Measurements from ENCODE around the gene KCNK4. TPM values are rescaled to one million over a fixed set of nuclear protein-coding genes. Genes with fewer than 3 reads are reported as not detected.

KCNK4 gene
- total and polyA plus RNA-seq, 12 donors, result not detected

GRCh38 chr11:64281957-64282770 is 8.9 kb upstream of the KCNK4 start:
- no peaks in the 10 kb centered on the region for H3K9me3 ChIP-seq
- WGBS, 2 donors, result 96 to 97% methylated on average over 22 of the region's 22 CpGs
- no peak for ATAC-seq
- no peak for DNase-seq
- TF ChIP-seq CTCF (IDR thresholded peaks at IDR 0.05), result no peak
- H3K36me3 ChIP-seq, result peaks cover 0 to 56% (median 0%) of the 10 kb centered on the region in 9 donors
- intact Hi-C loops (cut with DNase I), result no loop called here
- H3K27ac ChIP-seq, result peak overlapping the region in 7 of 10 donors; percentile 12 to 61 (median 48)
- H3K4me3 ChIP-seq, result no peak overlapping the region
- no peaks in the 10 kb centered on the region for H3K27me3 ChIP-seq
- peaks cover 14 to 49% (median 31%) of the 10 kb centered on the region in 9 donors for H3K4me1 ChIP-seq

DNA sequence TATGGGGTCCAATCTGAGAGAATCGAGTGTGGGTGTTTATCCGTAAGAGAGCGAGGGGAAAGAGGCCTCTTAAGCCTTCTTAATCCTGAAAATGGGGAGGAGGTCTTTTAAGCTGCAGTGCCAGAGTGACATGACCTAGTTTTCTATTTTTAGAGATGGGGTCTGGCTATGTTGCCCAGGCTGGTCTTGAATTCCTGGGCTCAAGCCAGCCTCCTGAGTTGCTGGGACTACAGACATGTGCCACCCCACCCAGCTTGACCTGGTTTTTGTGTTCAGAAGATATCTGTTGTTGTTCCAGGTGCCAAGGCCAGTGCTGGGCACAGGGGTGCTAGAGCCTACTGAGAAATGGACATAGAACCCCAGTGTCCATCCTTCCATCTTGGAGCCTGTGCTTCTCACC is 8.0 kb upstream of the KCNK4 start:
- Histone ChIP-seq H3K4me3 (peak overlapping the region in 4 of 10 donors; percentile 65 to 90 (median 75)), H3K4me1 (peaks cover 14 to 49% (median 31%) of the 10 kb centered on the region in 9 donors), H3K36me3 (peaks cover 0 to 47% (median 0%) of the 10 kb centered on the region in 9 donors), H3K27me3 (no peaks in the 10 kb centered on the region), H3K9me3 (no peaks in the 10 kb centered on the region), H3K27ac (peak overlapping the region in 5 of 10 donors; percentile 90 to 99 (median 98))
- no peak for TF ChIP-seq CTCF (IDR thresholded peaks at IDR 0.05)
- no peak for ATAC-seq
- intact Hi-C loops (cut with DNase I), result no loop called here
- no peak for DNase-seq
- WGBS, 2 donors, result 95 to 96% methylated on average over 3 of the region's 3 CpGs

DNA sequence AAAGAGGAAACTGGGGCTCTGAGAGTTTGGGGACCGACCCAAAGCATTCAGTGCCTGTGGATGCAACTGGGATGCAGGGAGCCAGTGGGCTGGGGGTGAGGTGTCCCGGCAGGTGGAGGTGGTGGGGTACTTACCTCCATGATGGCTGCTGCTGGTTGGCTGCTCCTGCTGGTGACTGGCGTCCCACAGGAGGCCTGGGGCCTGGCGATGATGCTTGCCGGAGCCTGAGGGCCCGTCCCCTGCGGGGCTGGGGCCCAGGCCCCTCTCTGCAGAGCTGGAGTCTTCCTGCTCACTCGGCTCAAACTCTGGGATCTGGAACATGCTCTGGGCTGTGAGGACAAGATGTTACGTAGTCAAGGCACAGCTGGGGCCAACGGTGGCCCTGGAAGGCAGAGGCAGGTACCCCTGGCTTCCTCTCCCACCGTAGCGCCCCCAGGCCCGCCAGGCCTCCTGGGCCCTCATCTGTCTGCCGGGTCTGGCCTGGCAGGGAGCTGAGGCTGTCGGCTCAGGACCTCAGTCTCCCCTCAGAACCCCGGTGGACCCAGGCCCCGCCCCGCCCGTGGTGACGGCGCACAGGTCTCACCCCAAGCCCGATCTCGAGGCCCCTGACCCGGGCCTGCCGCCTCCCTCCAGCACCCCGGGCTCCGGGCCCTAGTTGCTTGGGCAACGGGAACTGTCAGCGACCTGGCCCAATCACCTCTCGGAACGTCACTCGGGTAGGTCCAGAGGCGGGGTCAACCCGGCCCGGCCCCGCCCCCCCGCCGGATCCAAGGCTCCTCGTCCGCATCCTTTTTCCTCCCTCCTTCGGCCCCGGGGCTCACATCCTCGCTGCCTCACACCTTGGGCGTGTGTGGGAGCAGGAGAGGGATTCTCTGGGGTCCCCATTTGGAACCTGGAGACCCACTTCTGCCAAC is 6.8 kb upstream of the KCNK4 start, which contains the start of gene BAD:
Gene BAD, minus strand, starts transcription at position 618 of the 914 bp plus-strand sequence. Its CDS starts 297 bp downstream, at position 321.
- peak; percentile 90 to 96 (median 94) for ATAC-seq
- WGBS, 2 donors, result 3 to 4% methylated on average over 39 to 44 of the region's 44 CpGs

More for the DNA sequence above, 6.8 kb upstream of the KCNK4 start, which contains the start of gene BAD:
- TF ChIP-seq CTCF (IDR thresholded peaks at IDR 0.05), result no peak
- peak within 1 kb of the TSS; percentile 84 to 99 (median 95) for H3K27ac ChIP-seq
- no peaks in the 10 kb centered on the region for H3K27me3 ChIP-seq
- H3K36me3 ChIP-seq, result peaks cover 0 to 39% (median 0%) of the 10 kb centered on the region in 9 donors
- H3K9me3 ChIP-seq, result no peaks in the 10 kb centered on the region
- H3K4me1 ChIP-seq, result peaks cover 14 to 49% (median 31%) of the 10 kb centered on the region in 9 donors
- peak within 1 kb of the TSS; percentile 39 to 91 (median 74) for H3K4me3 ChIP-seq
- intact Hi-C loops (cut with DNase I), result loop anchor here in 5 of 10 donors (2.0 kb wide), 2 partner anchors 14 to 20 kb away; partner anchors contain the start of gene ESRRA (in 2 of the 5)
- DNase-seq, result peak; percentile 95 to 96

All from heart right ventricle (tissue), 16 donors.